Body of pancreas (tissue), 4 donors: ENCODE data around the gene SLC17A2. TPM values are rescaled to one million over a fixed set of nuclear protein-coding genes. Genes with fewer than 3 reads are reported as not detected.

Experiments
- ATAC-seq: fragments of 150-250 bp; one replicate; pipeline ENCODE4 v1.9.1; 2016
- DNase-seq, 4 donors: peaks; one replicate each; pipeline ENCODE4 v3.0.0-alpha.2; 2019
- H3K27ac ChIP-seq, 4 donors: fragments of 200-600 bp; sonication (generic); 1 replicate in 3 of 4; 2 replicates in 1 of 4; pipeline versions ENCODE4 v1.5.1 to v1.6.1; 2016 to 2019; ENCODE audit warnings: mild to moderate bottlenecking in 1 of 4, mixed read lengths in 1 of 4, moderate library complexity in 1 of 4
- H3K27me3 ChIP-seq, 2 donors: fragments of 200-600 bp; sonication (generic); one replicate each; pipeline ENCODE4 v1.6.0; 2016; ENCODE audit warnings: mild to moderate bottlenecking in 1 of 2
- H3K36me3 ChIP-seq, 2 donors: fragments of 200-600 bp; sonication (generic); replicated peaks in 1 of 2; 2 replicates each; pipeline ENCODE4 v1.5.1; 2016; ENCODE audit warnings: low read depth in 2 of 2; ENCODE audit not compliant: insufficient read depth in 1 of 2
- H3K4me1 ChIP-seq: fragments of 200-600 bp; sonication (generic); one replicate; pipeline ENCODE4 v1.6.0; 2016
- H3K4me3 ChIP-seq, 2 donors: fragments of 200-600 bp; sonication (generic); 1 replicate in 1 of 2; 2 replicates in 1 of 2; pipeline ENCODE4 v1.5.1; 2016 to 2019
- H3K9me3 ChIP-seq, 3 donors: fragments of 200-600 bp; sonication (generic); 1 replicate in 2 of 3; 2 replicates in 1 of 3; pipeline ENCODE4 v1.5.1; 2016
- POLR2A ChIP-seq, 3 donors: fragments of 450-650 bp; IDR thresholded peaks; one replicate each; pipeline ENCODE4 v1.6.1; 2016; ENCODE audit warnings: antibody characterized with exemption in 3 of 3, mild to moderate bottlenecking in 2 of 3
- WGBS, 2 donors: methylation state at CpG; one replicate each; pipeline ENCODE4 v1.1.5; 2017; 5-methylcytosine and 5-hydroxymethylcytosine counted together
- intact Hi-C: fragments of 100-400 bp; cut with DNase I; formaldehyde crosslinking; loops from one replicate; pipeline ENCODE4 v1.15.1; 2023
- total RNA-seq, 2 donors: library from RNA; depleted of rRNA; stranded (reverse); fragments of >200 nt; gene quantifications; one replicate each; pipeline ENCODE4 v1.1.0, GENCODE V29; 2016
- TF ChIP-seq, protein P1 (sequence below), 7 experiments: fragments of 450-650 bp in 4 of 7; fragments of 200-600 bp in 3 of 7; sonication (generic) in 3 of 7; IDR thresholded peaks; one replicate each; pipeline ENCODE4 v1.5.1; 2016 to 2019; ENCODE audit warnings: antibody characterized with exemption in 7 of 7

The SLC17A2 gene
- total RNA-seq, 2 donors from 2014 or later: not detected

- no peak for TF ChIP-seq POLR2A (IDR thresholded peaks at IDR 0.05)
- TF ChIP-seq, protein P1, sequence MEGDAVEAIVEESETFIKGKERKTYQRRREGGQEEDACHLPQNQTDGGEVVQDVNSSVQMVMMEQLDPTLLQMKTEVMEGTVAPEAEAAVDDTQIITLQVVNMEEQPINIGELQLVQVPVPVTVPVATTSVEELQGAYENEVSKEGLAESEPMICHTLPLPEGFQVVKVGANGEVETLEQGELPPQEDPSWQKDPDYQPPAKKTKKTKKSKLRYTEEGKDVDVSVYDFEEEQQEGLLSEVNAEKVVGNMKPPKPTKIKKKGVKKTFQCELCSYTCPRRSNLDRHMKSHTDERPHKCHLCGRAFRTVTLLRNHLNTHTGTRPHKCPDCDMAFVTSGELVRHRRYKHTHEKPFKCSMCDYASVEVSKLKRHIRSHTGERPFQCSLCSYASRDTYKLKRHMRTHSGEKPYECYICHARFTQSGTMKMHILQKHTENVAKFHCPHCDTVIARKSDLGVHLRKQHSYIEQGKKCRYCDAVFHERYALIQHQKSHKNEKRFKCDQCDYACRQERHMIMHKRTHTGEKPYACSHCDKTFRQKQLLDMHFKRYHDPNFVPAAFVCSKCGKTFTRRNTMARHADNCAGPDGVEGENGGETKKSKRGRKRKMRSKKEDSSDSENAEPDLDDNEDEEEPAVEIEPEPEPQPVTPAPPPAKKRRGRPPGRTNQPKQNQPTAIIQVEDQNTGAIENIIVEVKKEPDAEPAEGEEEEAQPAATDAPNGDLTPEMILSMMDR (IDR thresholded peaks at IDR 0.05): no peak
- H3K4me3 ChIP-seq: no peak overlapping the region
- WGBS, 2 donors: 84 to 94% methylated on average over 1 of the region's 1 CpG
- no peaks in the 10 kb centered on the region for H3K36me3 ChIP-seq
- no peak overlapping the region for H3K27ac ChIP-seq
- ATAC-seq (no peak), DNase-seq (no peak)
- intact Hi-C loops: no loop called here
- no peaks in the 10 kb centered on the region for H3K9me3 ChIP-seq
- no peaks in the 10 kb centered on the region for H3K4me1 ChIP-seq
- H3K27me3 ChIP-seq: no peaks in the 10 kb centered on the region
Observed at GRCh38 chr6:25883536-25883935, 47.0 kb downstream of the SLC17A2 start.

DNA sequence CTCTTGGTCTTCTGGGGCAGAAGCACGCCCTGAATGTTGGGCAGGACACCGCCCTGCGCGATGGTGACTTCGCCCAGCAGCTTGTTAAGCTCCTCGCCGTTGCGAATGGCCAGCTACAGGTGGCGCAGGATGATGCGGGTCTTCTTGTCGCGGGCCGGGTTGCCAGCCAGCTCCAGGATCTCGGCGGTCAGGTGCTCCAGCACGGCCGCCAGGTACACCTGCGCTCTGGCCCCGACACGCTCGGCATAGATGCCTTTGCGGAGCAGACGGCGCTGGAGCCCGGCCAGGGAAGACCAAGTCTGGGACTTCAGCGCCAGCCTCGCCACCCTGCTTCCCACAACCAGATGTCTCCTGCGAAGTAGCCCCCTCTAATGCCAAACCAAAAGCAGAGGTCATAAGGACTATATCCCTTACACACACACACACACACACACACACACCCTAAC lies 48.4 kb downstream of the SLC17A2 start:
- 50 to 93% methylated on average over 20 to 28 of the region's 28 CpGs for WGBS, 2 donors
- H3K27me3 ChIP-seq: no peaks in the 10 kb centered on the region
- H3K4me1 ChIP-seq: no peaks in the 10 kb centered on the region
- H3K9me3 ChIP-seq: no peaks in the 10 kb centered on the region
- TF ChIP-seq POLR2A (IDR thresholded peaks at IDR 0.05): no peak
- TF ChIP-seq, protein P1 (IDR thresholded peaks at IDR 0.05): peak in 1 of 7 experiments; percentile 18
- H3K27ac ChIP-seq: no peak overlapping the region
- H3K36me3 ChIP-seq: no peaks in the 10 kb centered on the region
- DNase-seq (peak in 3 of 4 donors; percentile 10 to 61 (median 24)), ATAC-seq (no peak)
- intact Hi-C loops: no loop called here
- no peak overlapping the region for H3K4me3 ChIP-seq

- 86 to 88% methylated on average over 4 of the region's 4 CpGs for WGBS, 2 donors
- Histone ChIP-seq H3K4me1 (no peaks in the 10 kb centered on the region), H3K27me3 (no peaks in the 10 kb centered on the region), H3K36me3 (no peaks in the 10 kb centered on the region), H3K27ac (no peak overlapping the region), H3K4me3 (no peak overlapping the region), H3K9me3 (no peaks in the 10 kb centered on the region)
- ATAC-seq (no peak), DNase-seq (no peak)
- TF ChIP-seq POLR2A (IDR thresholded peaks at IDR 0.05): no peak
- TF ChIP-seq, protein P1 (IDR thresholded peaks at IDR 0.05): no peak
- intact Hi-C loops: no loop called here
Observed at GRCh38 chr6:25880601-25881000, 49.9 kb downstream of the SLC17A2 start.

DNA sequence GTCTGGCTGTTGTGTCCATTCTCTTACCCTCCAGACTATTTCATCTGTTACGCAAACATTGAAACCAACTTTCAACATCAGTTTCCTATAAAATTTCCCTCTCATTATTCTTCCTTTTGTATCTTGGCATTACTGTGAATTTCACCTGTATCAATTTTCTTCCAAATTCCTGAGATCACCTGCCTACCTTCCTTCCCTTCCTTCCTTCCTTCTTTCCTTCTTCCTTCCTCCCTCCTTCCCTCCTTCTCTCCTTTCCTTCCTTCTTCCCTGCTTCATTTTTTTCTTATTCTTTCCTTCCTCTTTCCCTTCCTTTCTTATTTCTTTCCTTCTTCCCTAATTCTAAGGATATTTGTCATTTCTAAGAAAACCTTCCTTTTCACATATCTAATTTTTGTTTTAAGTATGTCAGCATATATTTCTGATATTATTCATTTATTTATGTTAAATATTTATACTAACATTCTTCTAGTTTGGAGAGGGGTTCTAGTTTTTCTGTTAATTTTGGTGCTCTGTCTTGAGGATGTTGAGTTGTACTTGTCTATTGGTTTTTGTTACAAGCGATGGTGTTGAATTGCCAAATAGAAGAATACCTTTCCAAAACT lies 51.7 kb downstream of the SLC17A2 start:
- Histone ChIP-seq H3K36me3 (no peaks in the 10 kb centered on the region), H3K4me3 (no peak overlapping the region), H3K27ac (no peak overlapping the region), H3K4me1 (no peaks in the 10 kb centered on the region), H3K9me3 (no peaks in the 10 kb centered on the region), H3K27me3 (no peaks in the 10 kb centered on the region)
- intact Hi-C loops: no loop called here
- 96 to 100% methylated on average over 2 of the region's 2 CpGs for WGBS, 2 donors
- no peak for TF ChIP-seq POLR2A (IDR thresholded peaks at IDR 0.05)
- TF ChIP-seq, protein P1 (IDR thresholded peaks at IDR 0.05): no peak
- no peak for ATAC-seq
- no peak for DNase-seq
